Activated CD4-positive, alpha-beta T cell treated with anti-CD3 and anti-CD28 coated beads for 4 hours (primary cell): ENCODE measurements around the gene ENTPD8.

Experiments
- DNase-seq, 2 donors: peaks; one replicate each; pipeline ENCODE4 v3.0.0-alpha.2; 2020

Gene ENTPD8, protein sequence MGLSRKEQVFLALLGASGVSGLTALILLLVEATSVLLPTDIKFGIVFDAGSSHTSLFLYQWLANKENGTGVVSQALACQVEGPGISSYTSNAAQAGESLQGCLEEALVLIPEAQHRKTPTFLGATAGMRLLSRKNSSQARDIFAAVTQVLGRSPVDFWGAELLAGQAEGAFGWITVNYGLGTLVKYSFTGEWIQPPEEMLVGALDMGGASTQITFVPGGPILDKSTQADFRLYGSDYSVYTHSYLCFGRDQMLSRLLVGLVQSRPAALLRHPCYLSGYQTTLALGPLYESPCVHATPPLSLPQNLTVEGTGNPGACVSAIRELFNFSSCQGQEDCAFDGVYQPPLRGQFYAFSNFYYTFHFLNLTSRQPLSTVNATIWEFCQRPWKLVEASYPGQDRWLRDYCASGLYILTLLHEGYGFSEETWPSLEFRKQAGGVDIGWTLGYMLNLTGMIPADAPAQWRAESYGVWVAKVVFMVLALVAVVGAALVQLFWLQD

DNA sequence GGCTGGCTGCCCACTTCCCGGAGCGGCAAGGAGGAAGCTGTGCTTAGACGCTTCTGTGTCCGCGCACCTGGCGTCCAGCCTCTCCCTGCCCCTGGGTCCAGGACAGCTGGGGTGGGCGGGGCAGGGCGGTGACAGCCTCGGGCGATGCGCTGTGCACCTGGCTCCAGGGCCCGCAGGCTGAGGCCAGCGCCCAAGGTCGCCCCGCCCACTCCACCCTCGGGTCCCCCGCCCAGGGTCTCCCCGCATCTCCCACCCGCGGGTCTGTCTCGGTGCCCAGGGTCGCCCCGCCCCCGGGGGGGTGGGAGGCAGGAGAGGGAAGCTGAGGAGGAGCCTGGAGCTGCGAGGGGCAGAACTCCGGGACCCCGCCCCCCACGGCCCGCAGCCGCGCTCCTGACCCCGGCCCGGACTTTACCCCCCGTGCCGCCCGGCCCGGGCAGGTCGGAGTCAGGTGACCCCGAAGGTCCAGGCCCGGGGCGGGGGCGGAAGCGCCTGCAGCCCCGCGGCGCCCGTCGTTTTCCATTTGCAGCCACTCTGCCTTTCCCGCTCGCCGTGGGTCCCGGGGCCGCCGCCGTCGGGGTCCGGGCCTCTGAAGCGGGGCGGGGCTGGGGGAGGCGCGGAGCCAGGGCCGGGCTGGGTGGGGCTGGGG is at the start of gene ENTPD8:
Gene ENTPD8, minus strand, starts transcription at position 69 of the 646 bp plus-strand sequence. CDS start 3,072 bp downstream, outside the sequence.
- no peak for DNase-seq

DNA sequence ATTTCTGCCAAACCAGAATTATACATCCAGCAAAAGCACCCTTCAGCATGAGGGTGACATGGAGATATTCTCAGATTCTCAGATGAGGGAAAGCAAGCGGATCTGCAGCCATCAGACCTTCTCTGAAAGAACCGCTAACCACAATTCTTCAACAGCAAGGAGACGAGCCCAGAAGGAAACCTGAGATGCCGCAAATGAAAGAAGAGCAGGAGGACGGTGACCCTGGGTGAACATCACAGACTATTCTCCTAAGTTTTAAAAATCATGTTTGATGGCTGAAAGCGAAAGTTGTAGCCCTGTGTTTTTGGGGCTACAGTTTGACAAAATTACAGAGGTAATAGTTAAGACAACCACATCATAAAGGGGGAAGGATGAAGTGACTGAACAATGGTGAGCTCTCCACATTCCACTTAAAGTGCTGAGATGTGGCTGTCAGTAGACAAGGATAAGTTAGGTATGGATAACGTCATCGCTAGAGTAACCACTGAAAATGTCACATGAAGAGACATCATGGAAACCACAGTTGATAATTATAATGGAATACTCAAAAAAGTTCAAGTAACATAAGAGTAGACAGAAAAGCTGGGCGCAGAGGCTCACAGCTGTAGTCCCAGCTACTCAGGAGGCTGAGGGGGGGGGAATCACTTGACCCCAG is 49.5 kb upstream of the ENTPD8 start:
- DNase-seq: no peak

DNA sequence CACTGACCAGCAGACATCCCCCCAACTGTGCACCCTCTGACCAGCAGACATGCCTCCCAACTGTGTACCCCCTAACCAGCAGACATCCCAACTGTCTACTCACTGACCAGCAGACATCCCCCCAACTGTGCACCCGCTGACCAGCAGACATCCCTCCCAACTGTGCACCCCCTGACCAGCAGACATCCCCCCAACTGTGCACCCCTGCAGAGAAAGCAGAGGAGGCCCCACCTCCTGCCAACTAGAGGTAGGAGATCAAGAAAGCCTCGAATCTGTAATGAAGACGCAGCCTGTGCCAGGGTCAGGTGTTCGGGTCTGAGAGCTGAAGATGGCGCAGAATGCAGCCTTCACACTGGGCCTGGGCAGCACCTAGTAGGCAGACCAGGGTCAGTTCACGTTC is 47.7 kb upstream of the ENTPD8 start:
- DNase-seq: no peak

DNA sequence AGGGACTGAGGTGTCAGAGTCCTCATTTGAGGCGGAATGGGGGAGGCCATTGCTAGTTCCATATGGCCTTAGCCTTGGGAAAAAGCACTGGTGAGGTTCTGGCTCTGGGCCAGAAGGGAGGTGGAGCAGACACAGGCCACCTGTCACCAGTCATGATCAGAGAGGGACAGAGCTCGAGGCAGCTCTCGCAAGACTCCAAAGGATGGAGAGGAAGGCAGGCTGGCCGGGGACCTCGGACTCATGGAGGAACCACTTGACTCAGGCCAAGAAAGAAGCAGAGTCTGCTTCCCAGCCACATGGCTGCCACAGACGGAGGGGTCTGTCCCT is 47.1 kb upstream of the ENTPD8 start:
- no peak for DNase-seq

DNA sequence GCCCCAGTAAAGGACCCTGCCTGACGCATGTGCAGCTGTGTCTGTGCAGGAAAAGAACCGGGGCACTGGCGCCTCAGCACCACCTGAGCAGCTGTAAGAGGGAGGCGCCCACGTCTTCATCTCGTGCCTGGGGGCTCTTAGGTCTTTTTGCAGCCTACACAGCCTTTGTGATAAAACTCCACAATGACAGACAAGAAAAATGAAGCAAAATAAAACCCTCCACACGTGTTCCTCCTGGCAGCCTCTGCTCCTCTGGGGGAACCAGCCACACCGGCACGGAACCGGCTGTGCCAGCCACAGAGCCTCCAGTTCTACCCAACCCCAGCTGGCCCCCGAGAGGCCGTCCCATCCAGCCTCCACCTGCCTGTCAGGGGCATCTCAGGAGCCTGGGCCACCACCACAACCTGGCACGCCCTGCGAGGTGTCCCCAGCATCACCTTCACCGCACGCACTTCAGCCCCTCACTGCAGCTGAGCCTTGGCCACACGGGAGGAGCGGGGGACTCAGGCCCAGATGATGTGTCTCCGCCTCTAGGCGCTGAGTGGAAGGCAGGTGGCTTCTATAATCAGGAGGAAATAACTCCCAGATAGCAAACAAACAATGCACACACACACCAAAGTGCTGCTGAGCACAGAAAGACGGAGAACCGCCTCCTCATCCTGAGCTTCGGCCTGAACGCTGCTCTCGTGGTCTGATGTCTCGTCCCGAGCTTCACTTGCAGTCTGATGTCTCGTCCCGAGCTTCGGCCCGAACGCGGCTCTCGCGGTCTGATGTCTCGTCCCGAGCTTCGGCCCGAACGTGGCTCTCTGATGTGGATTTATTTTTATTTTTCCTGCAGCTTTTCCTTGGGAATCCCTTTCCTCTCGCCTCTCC is 46.5 kb upstream of the ENTPD8 start:
- no peak for DNase-seq

DNA sequence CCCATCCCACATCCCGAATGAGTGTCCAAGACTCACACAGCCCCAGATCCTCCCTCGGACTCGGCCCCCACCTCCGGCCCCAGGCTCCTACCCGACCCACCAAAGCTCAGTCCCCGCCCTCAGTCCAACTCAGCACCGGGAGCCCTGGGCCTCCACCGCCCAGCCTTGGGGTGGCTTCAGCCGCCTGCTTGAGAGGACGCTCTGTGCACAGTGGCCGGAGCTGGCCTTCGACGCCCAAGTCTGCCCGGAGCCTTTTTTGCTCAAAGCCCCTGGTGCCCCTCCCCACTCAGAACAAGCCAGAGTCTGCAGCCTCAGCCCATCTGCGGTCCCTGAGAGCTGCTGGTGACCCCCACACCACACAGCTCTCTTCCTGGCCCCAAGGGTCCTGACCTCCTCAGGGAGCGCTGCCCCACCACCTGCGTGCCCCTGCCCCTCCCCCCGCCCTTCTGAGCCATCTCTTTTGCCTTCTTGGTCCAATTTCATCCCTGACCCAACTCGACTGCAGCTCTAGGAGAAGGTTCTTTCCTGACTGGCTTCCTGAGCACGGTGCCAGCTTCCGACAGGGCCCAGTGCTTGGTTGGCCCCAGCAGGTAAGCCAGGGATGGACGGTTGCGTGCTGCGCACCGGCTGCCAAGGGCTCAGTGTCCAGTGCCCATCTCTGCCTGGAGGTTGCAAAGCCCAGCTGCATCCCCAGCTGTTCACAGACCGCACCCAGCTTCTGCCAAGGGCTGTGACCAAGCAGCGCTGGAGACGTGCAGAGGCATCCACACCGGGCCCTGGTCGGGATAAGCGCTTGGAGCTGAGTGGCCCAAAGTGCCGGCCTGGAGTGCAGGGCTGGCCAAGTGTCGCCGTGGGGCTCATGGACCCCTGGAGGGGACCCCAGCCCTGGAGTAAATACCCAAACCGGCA is 45.6 kb upstream of the ENTPD8 start:
- no peak for DNase-seq

DNA sequence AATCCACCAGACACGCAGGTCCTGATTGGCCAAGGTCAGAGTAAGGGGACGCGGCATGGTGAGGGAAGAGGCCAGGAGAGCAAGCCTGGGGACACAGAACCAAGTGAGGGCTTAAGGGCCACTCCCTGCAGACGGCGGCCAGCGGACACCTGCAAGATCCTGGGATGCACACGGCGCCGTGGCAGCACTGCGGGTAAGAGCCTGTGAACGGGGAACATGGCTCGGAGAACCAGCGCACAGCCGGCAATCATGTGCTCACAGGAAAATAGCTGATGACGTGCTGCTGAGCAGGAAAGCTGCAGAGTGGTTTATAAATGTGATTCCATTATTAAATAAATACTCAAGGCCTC is 45.0 kb upstream of the ENTPD8 start:
- no peak for DNase-seq

DNA sequence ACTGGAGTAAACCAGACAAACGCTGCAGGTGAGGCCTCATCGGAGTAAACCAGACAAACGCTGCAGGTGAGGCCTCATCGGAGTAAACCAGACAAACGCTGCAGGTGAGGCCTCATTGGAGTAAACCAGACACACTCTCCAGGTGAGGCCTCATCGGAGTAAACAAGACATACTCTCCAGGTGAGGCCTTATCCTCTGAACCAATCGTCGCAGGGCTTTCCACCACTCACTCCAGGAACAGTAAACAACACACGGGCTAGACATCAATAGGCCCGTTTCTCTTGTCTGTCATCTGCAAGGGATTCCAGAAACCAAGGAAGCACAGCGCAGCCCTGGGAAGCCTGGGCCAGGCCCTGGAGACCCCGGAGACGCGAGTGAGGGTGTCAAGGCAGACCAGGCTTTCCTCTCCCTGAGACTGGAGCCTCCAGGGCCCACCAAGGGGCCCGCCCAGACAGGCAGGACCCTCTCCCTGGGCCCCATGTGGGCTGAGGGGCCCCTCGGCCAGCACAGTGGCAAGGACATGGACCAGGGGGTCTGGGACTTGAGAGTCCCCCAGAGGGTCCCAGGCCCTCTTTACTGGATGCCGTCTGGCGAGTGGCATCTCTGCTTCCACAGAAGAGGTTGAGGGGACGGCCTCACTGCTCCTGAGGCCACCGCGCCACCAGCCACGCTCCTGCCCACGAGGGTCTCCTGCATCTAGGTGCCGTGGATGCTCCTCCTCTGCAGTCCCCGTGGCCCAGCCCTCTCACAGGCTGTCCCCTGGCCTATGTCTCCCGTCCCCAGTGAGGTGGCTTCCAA is 44.4 kb upstream of the ENTPD8 start:
- no peak for DNase-seq

DNA sequence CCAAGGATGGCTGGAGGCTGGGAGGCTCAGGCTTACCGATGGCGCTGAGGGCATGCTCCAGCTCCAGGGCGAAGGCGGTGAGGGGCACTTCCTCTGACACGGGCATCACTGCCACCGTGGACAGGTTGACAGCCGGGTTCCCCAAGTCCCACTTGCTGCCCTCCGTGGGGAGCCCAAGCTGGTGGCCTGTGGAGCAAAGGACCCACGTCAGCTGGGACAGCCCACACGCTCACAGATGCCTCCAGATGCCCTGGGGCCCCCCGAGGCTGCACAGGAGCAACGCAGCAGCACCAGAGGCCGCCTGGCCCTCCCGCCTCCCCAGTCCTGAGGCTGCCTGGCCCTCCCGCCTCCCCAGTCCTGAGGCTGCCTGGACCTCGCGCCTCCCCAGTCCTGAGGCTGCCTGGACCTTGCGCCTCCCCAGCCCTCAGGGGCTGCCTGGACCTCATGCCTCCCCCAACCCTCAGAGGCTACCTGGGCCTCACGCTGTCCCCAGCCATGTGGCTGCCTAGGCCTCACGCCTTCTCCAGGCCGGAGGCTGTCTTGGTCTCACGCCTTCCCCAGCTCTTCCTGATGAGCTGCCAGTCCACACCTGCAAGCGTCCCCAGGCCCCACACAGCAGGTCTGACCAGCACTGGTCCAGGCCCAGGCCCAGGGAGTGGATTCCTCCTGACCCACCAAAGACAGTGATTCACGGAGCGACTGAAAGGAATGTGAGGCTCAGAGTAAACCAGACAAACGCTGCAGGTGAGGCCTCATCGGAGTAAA is 43.6 kb upstream of the ENTPD8 start:
- no peak for DNase-seq

DNA sequence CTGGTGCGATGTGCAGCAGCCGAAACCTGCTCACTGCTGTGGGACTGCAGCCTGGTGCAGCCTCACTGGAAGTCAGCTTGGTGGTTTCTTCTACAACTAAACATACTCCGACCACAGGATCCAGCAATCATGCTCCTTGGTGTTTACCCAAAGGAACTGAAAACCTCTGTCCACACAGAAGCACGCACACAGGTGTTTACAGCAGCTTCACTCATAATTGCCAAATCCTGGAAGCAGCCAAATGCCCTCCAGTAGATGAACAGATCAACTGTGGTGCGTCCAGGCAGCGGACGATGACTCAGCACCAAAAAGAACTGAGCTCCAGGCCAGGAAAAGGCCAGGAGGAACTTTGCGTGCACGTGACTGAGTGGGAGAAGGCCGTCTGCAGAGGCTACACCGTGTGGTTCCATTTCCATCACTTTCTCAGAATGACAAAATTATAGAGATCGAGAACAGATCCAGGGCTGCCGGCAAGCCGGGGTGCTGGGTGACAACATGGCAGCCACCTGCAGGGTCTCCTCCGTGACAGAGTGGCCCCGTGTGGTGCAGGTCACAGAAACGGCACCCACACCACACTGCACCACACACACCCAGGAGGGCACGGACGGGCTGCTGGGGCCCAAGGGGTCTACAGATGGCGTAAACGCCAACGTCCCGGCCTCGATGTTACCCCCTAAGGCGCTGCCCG is 41.1 kb upstream of the ENTPD8 start:
- DNase-seq: no peak

DNA sequence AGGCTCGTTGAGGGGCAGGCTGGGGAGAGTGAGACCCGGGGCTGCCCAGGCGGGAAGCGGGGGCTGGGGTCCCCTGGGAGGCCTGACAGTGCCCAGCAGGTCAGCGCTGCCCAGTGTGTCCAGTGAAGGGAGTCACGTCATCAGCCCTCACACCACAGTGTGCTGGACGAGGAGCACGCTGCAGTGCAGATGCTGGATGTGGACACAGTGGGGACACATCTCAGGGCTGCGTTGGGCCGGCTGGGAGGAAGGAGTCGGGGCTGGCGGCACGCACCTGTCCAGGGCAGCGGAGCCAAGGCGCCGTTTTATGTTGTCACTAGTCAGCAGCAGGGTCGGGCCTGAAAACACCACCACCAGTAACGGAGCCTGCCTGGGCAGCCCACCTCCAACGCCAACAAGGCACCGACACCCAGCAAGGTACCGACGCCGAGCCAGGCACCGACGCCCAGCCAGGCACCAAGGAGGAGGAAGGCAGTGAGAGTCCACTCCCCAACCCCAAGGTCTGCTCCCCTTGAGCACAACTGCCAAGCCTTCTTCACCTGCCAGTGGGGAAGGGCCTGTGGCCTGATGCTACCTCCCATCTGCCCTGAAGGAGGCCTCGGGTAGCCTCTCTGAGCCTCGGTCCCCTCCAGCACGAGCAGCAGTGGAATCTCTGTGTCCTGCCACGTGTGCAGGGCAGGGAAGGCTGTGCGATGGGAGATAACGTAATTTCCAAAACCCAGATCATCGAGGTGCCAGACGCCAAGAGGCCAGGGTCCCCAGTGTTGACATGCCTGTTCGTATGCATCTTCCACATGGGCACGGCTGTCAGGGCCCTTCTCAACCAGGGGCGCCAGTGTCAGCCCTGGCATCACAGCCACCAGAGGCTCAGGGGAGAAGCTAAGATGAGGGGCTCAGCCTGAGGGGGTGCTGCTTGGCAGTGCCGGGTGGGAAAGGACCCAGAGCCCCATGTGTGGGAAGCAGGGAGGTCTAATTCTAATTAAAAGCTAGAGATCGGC is 39.8 kb upstream of the ENTPD8 start:
- DNase-seq: no peak

DNA sequence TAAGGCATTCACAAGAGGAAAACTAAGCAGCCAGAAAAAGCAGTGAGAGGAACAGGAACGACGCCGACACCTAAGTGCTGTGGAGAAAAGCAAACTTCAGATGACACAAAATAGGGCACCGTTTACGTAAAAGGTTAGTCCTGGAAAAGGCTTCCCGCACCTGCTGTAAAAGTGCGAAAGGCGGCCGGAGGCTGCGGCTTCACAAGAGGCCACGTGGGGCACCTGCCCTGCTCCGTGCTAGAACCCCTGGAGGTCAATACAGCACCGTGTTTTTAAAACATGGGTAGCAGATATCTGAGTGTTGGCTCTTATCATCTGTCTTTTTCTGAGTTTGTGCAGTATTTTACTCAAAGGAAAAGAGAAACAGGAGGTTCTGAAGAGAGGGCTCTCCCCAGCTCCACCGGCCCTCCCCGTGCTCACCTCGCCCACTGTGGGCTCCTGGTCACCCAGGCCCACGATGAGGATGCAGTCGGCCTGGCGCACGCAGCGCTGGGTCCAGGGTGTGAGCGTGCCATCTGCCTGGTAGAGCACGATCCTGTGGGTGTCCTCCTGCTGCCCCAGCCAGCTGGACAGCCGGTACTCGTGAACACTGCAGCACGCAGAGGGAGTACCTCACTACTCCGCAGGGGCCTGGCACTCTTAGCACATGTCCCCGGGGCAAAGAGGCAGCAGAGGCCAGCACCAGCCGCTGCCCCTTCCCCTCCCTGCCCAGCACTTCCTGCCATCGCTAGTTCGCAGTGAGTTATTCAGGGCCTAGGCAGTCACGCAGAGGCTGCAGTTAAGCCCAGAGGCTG is 38.9 kb upstream of the ENTPD8 start:
- DNase-seq: no peak

DNA sequence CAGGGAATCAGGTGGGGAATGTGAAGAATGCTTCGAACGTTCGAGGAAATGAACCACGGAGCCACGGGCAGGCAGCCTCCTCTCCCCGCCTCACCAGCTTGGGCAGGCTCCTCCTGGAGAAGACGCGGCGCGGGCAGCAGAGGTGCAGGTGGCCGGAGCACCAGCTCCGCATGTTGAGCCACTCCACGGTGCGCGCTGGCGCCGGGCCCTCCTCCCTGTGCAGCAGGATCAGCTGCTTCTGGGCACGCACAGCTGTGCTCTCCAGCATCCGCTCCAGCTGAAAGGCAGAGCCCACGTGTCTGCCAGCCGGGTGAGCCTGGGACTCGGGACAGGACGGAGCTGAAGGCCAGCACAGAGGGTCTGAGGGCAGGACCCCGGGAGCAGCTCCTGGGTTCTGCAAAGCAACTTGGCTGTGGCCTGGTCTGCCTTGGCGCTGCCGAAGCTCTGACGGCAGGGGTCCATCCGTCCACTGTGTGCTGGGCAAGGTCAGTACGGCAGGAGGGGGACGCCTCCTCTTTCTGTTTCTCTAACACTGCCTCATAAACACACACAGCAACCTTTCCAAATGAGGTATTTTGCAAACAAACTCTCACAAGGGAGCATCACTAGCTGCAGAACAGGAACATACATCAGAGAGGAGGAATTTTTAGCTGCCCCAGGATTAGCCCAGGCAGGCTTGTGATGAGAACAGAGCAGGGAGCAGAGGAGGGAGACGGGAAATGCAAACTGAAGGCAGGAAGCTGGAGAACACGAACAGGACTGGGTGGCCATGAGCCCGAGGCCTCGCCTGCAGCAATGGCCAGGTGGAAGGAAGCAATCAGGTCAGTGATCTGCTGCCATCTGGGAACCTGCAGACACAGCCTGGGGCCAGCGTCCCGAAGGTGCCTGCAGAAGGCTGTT is 38.1 kb upstream of the ENTPD8 start:
- DNase-seq: no peak

DNA sequence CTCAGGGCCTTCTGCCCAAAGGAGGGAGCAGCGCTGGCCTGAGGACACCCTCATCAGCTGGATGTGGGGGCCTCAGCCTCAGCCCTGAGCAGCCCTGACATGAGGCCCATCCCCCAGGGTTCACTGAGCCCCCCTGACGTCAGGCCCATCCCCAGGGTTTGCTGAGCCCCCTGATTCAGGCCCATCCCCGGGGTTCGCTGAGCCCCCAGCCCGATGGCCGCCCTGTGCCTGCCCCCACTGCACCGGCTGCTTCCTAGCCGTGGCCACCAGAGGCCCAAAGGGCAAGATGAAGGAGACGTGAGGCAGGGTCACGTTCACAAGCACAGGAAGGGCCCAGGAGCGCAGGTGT is 37.4 kb upstream of the ENTPD8 start:
- no peak for DNase-seq

DNA sequence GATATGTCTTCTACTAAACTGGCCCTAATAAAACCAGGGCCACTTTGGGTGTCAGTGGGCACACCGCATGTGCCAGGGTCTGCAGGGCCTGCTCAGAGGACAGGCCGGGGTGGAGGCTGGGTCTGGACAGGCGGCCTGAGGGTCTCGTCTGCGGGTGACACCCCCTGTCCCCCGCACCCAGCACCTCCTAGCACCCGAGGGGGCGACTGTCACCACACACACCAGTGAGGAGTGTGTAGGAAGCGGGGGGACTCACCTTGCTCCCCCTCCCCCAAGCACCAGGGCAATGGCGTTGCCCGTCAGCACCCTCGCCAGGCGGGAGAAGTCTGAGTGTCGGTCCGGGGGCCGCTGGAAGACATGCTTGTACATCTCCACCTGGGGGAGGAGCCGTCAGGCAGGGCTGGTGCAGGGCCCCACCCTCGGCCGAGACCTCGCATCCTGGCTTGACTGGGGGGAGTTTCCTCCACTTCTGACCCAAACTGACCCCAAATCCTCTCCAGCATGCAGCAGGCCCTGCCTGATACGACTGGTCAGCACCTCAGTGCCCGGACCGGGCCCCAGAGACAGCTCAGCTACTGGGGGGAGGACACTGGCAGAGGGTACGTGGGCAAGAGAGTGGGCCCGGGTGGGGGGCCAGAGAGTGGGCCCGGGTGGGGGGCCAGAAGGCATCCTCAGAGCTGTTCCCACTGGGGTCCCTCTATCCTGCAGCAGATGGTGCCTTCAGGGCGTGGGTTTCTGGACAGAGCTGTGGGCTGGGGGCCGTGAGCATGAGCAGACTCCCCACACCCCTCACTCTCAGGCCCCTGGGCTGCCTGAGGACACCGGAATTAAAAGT is 36.8 kb upstream of the ENTPD8 start:
- no peak for DNase-seq

DNA sequence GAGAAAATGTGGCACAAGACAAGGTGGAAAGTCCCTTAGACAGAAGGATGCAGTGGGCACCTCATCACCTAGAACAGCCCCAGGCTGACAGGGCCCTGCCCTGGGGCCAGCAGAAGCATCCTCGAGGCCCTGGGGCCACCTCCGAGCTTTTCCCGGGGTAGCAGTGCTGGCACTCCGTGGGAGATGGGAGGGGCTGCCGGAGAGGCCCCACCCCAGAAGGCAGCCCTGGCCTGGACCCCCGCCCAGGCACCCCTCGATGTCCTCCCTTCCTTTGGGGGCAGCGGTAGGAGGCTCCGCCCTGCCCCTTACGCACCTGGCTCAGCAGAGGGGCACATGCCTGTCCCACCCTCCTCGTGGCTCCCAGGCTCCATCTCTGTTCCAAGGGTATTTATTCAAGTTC is 35.7 kb upstream of the ENTPD8 start:
- no peak for DNase-seq
